SIG-M5 treated with dmso at 0.1 percent for 504 hours (cell line): ENCODE measurements around the gene TRMT10C.
"Not testable (repeated sequence)": the region's sequence is repeated elsewhere in the genome, so short reads cannot be mapped to it uniquely, and the experiment has no call there.

Experiments
- DNase-seq: peaks from one replicate; lab custom pipeline; 2025; ENCODE audit not compliant: unreplicated experiment; lab: John Stamatoyannopoulos, UW

The TRMT10C gene

GRCh38 chr3:101548527-101549105 lies 13.1 kb upstream of the TRMT10C start:
- no peak for DNase-seq

- no peak for DNase-seq
Measured at GRCh38 chr3:101549473-101549872, 12.2 kb upstream of the TRMT10C start.

GRCh38 chr3:101551359-101552081 lies 10.1 kb upstream of the TRMT10C start:
- DNase-seq = not testable (repeated sequence)

- DNase-seq = not testable (repeated sequence)
Measured at GRCh38 chr3:101553381-101553780, 8.3 kb upstream of the TRMT10C start.

GRCh38 chr3:101556064-101556463 lies 5.6 kb upstream of the TRMT10C start:
- no peak for DNase-seq

- DNase-seq = peak; percentile 9
Measured at GRCh38 chr3:101567528-101568317, 6.1 kb downstream of the TRMT10C start.

- DNase-seq = no peak
Measured at GRCh38 chr3:101571028-101571895, 9.6 kb downstream of the TRMT10C start.

- peak; percentile 99 for DNase-seq
Measured at GRCh38 chr3:101573449-101574387, 12.1 kb downstream of the TRMT10C start, which contains the start of gene PCNP. Gene PCNP (plus strand): TSS chr3:101574180. CDS start chr3:101574216, 36 bp downstream.

GRCh38 chr3:101574388-101575112 lies 12.9 kb downstream of the TRMT10C start:
- DNase-seq = peak; percentile 47

- DNase-seq = no peak
Measured at GRCh38 chr3:101577286-101577685, 15.6 kb downstream of the TRMT10C start.

- no peak for DNase-seq
Measured at GRCh38 chr3:101588616-101589015, 26.9 kb downstream of the TRMT10C start.

GRCh38 chr3:101591071-101591470 lies 29.4 kb downstream of the TRMT10C start:
- DNase-seq = no peak

GRCh38 chr3:101602731-101603130 lies 41.1 kb downstream of the TRMT10C start:
- no peak for DNase-seq

- DNase-seq = no peak
Measured at GRCh38 chr3:101603184-101603583, 41.5 kb downstream of the TRMT10C start.

- DNase-seq = not testable (repeated sequence)
Measured at GRCh38 chr3:101605398-101605797, 43.7 kb downstream of the TRMT10C start.

- DNase-seq = no peak
Measured at GRCh38 chr3:101611023-101611422, 49.4 kb downstream of the TRMT10C start.

- DNase-seq = not testable (repeated sequence)
Measured at GRCh38 chr3:101613014-101613413, 51.3 kb downstream of the TRMT10C start.

GRCh38 chr3:101615525-101615924 lies 53.9 kb downstream of the TRMT10C start:
- no peak for DNase-seq
